Effector memory CD8-positive, alpha-beta T cell (primary cell): ENCODE results near the gene MRPS31.
A peak's percentile ranks its signal among the peaks of the same experiment; 100 is the strongest.
"Not testable (repeated sequence)": the region's sequence is repeated elsewhere in the genome, so short reads cannot be mapped to it uniquely, and the experiment has no call there.

ENCODE experiments used
- ATAC-seq: fragments of 150-1000 bp; cut with Tn5 transposase; replicated peaks from 2 replicates; pipeline ENCODE4 v1.10.0; 2021; ENCODE audit warnings: mild to moderate bottlenecking, moderate library complexity
- DNase-seq, 3 experiments: peaks; one replicate each; pipeline ENCODE4 v3.0.0; 2021
- H3K27ac Mint-ChIP-seq, 2 donors: one replicate each; pipeline ENCODE4 v1.8.0; 2022; ENCODE audit warnings: mild to moderate bottlenecking in 2 of 2, mixed read lengths in 2 of 2, moderate library complexity in 2 of 2
- H3K27me3 Mint-ChIP-seq, 2 donors: one replicate each; pipeline ENCODE4 v1.8.0; 2022; ENCODE audit warnings: mixed read lengths in 2 of 2
- H3K36me3 Mint-ChIP-seq: one replicate; pipeline ENCODE4 v1.8.0; 2022; ENCODE audit warnings: mild to moderate bottlenecking, moderate library complexity, mixed read lengths; ENCODE audit not compliant: insufficient read depth
- H3K4me1 Mint-ChIP-seq, 2 donors: one replicate each; pipeline ENCODE4 v1.8.0; 2022; ENCODE audit warnings: low read depth in 2 of 2, mixed read lengths in 2 of 2
- H3K4me3 Mint-ChIP-seq, 2 donors: one replicate each; pipeline ENCODE4 v1.8.0; 2022; ENCODE audit warnings: mild to moderate bottlenecking in 2 of 2, mixed read lengths in 2 of 2, moderate library complexity in 2 of 2
- H3K9me3 Mint-ChIP-seq, 2 donors: one replicate each; pipeline ENCODE4 v1.8.0; 2022; ENCODE audit warnings: mixed read lengths in 2 of 2

MRPS31 gene

GRCh38 chr13:40799508-40799907 lies 28.5 kb upstream of the MRPS31 start:
- ATAC-seq (no peak), DNase-seq (no peak)
- no peak overlapping the region for H3K4me3 Mint-ChIP-seq
- H3K4me1 Mint-ChIP-seq, result peaks cover 0 to 6% of the 10 kb centered on the region in 2 donors
- H3K36me3 Mint-ChIP-seq, result peaks cover 18% of the 10 kb centered on the region
- H3K27me3 Mint-ChIP-seq, result no peaks in the 10 kb centered on the region
- H3K9me3 Mint-ChIP-seq, result no peaks in the 10 kb centered on the region
- no peak overlapping the region for H3K27ac Mint-ChIP-seq

DNA sequence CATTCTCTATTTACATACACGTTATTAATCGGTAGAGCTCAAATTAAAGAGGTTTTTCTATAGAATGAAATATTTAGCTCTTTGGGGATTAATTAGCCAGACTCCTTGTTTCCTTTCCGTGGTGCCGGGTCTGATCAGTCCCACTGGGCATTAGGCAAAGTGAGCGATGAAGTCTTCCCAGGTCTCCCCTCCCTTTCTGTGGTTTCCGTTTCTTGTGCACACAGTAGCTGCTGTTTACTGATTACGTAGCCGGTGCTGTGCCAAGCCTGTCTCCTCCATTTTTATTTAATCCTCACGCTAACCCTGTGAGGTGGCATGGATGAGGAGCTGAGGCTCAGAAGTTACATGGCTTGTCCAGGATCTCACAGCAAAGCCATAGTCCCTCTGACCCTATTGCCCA lies 27.4 kb upstream of the MRPS31 start:
- H3K4me1 Mint-ChIP-seq, result peaks cover 0 to 6% of the 10 kb centered on the region in 2 donors
- no peaks in the 10 kb centered on the region for H3K27me3 Mint-ChIP-seq
- ATAC-seq, result peak; percentile 68
- no peaks in the 10 kb centered on the region for H3K9me3 Mint-ChIP-seq
- no peak for DNase-seq
- peaks cover 22% of the 10 kb centered on the region for H3K36me3 Mint-ChIP-seq
- peak overlapping the region; percentile 15 to 45 for H3K4me3 Mint-ChIP-seq
- H3K27ac Mint-ChIP-seq, result peak overlapping the region; percentile 60 to 76

- H3K36me3 Mint-ChIP-seq, result peaks cover 16% of the 10 kb centered on the region
- no peak for DNase-seq
- H3K27me3 Mint-ChIP-seq, result no peaks in the 10 kb centered on the region
- H3K4me1 Mint-ChIP-seq, result peaks cover 3 to 10% of the 10 kb centered on the region in 2 donors
- peak overlapping the region in 1 of 2 donors; percentile 65 for H3K27ac Mint-ChIP-seq
- H3K9me3 Mint-ChIP-seq, result no peaks in the 10 kb centered on the region
- no peak overlapping the region for H3K4me3 Mint-ChIP-seq
- no peak for ATAC-seq
Observed at GRCh38 chr13:40796649-40797048, 25.7 kb upstream of the MRPS31 start.

DNA sequence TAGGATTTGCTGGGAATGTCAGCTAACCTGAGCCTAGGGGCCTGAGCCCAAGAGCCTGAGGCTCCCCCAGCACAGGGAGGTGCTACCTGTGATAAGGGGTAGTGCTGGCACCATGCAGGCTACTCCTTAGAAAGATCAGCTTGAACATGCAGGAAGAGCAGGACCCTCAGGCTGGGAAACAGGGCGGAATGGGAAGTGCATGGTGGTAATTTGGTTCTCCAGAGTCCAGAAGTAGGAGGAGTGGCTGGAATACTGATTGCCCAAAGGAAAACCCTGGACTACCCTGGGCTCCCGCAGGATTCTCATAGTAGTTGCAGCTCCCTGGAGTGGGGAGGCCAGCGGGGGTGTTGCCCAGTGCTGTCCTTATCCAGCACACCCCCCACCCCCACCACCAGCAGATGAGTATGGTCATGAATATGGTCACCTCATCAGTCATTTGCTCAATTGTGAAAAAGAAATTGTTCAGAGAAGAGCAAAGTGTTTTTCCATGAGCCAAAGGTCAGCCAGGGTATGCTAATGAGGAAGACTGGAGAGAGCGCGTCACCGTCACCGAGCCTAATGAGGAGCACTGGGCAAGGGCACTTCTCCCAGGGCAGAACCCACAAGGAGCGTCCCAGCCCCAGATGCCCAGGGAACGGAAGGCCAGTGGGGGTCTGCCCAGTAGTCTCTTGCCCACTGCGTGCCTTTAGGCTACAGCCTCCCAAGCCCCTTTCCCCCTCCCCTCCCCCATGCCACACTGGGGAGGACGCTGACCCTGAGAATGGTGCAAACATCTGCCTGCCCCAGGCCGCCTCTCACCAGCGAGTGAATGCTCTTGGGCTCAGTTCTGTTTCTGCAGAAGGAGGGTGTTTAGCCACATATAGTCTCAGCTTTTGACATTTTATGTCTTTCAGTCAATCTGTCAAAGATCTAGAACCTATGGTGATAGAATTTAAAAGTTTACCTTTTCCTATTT lies 23.7 kb upstream of the MRPS31 start:
- DNase-seq (no peak), ATAC-seq (no peak)
- Mint-ChIP-seq H3K27ac (peak overlapping the region in 1 of 2 donors; percentile 38), H3K4me3 (no peak overlapping the region), H3K27me3 (no peaks in the 10 kb centered on the region), H3K4me1 (peaks cover 3 to 9% of the 10 kb centered on the region in 2 donors), H3K36me3 (peaks cover 12% of the 10 kb centered on the region), H3K9me3 (no peaks in the 10 kb centered on the region)

GRCh38 chr13:40793339-40793738 lies 22.3 kb upstream of the MRPS31 start:
- Mint-ChIP-seq H3K9me3 (no peaks in the 10 kb centered on the region), H3K27me3 (no peaks in the 10 kb centered on the region), H3K27ac (no peak overlapping the region), H3K4me3 (no peak overlapping the region), H3K4me1 (peaks cover 3 to 6% of the 10 kb centered on the region in 2 donors), H3K36me3 (peaks cover 6% of the 10 kb centered on the region)
- no peak for DNase-seq
- no peak for ATAC-seq

GRCh38 chr13:40792284-40793051 lies 21.5 kb upstream of the MRPS31 start:
- ATAC-seq (no peak), DNase-seq (no peak)
- H3K9me3 Mint-ChIP-seq, result no peaks in the 10 kb centered on the region
- no peaks in the 10 kb centered on the region for H3K27me3 Mint-ChIP-seq
- peaks cover 6% of the 10 kb centered on the region for H3K36me3 Mint-ChIP-seq
- H3K4me1 Mint-ChIP-seq, result peaks cover 3 to 6% of the 10 kb centered on the region in 2 donors
- H3K27ac Mint-ChIP-seq, result peak overlapping the region in 1 of 2 donors; percentile 69
- H3K4me3 Mint-ChIP-seq, result no peak overlapping the region

- ATAC-seq (no peak), DNase-seq (no peak)
- Mint-ChIP-seq H3K36me3 (peaks cover 4% of the 10 kb centered on the region), H3K27ac (peak overlapping the region in 1 of 2 donors; percentile 41), H3K9me3 (no peaks in the 10 kb centered on the region), H3K4me1 (peaks cover 3 to 6% of the 10 kb centered on the region in 2 donors), H3K4me3 (peak overlapping the region; percentile 63 to 64), H3K27me3 (no peaks in the 10 kb centered on the region)
Observed at GRCh38 chr13:40790154-40790616, 19.2 kb upstream of the MRPS31 start.

DNA sequence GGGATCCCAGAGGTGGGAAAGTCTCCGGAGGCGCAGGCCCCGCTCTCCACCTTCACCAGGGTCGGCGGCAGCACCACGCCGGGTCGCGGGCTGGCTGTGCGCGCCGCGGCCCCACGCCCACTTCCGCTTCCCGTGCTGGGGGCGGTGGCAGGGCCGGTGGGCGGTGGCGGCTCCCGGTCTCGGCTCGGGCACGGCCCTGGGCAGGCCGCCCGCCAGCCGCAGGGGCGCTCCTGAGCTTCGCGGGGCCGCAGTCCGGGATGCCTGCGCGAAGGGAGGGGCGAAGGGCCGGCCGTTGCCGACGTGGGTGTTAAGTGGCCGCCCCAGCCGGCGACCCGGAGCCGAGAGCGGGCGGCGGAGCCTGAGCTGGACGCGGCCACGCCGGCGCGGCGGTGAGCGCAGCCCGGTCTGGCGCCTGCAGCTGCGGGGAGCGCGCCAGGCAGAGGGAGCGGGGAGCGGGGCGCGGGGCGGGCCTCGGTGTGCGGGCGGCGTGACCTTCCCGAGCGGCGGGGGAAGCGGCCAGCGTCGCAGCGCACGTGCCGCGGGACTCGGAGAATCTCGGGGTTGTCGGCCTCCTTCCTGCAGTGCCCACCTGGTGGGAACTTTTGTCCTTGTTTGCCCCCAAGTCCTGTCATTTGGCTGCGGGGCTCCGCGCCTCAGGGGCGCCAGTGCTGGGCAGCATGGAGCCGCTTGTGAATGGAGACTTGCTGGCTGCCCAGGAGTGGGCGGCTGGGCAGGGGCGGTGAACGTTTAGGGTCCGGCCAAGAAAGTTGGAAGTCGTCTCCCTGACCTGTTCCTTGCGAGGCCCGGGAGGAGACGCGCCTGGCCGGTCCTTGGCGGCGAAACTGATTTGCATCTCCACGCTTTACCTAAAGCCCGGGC lies 18.5 kb upstream of the MRPS31 start, which contains the start of gene SLC25A15:
TSS of gene SLC25A15 (plus strand) at position 337 of the 879 bp plus-strand sequence. CDS start 3,616 bp downstream, outside the sequence.
- peak within 1 kb of the TSS; percentile 63 to 72 for H3K4me3 Mint-ChIP-seq
- no peaks in the 10 kb centered on the region for H3K9me3 Mint-ChIP-seq
- H3K27ac Mint-ChIP-seq, result peak within 1 kb of the TSS; percentile 62 to 64
- peak; percentile 63 to 70 (median 66) for DNase-seq
- H3K36me3 Mint-ChIP-seq, result peaks cover 4% of the 10 kb centered on the region
- ATAC-seq, result peak; percentile 91
- no peaks in the 10 kb centered on the region for H3K27me3 Mint-ChIP-seq
- H3K4me1 Mint-ChIP-seq, result peaks cover 3 to 6% of the 10 kb centered on the region in 2 donors

- H3K27me3 Mint-ChIP-seq, H3K4me1 Mint-ChIP-seq, H3K9me3 Mint-ChIP-seq, DNase-seq, ATAC-seq, H3K36me3 Mint-ChIP-seq: not testable (repeated sequence)
- H3K27ac Mint-ChIP-seq, result peak overlapping the region; percentile 62 to 64
- peak overlapping the region; percentile 63 to 72 for H3K4me3 Mint-ChIP-seq
Observed at GRCh38 chr13:40788540-40789274, 17.7 kb upstream of the MRPS31 start.

DNA sequence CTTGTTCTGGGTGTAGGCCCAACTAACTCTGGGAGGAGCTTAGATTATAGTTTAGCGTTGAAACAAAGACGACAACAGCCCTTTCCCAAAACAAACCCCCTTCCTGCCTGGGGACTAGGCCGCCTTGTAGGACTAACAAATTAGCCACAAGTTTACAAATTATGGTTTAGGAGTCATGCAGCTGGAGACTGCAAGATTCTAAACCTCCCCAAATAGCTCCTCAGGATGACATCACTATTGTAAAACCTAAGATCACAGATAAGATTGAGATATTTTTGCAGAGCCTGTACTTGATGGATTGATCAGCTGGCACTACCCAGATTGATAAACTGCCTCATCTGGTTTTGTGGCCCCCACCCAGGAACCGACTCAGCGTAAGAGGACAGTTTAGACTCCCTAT lies 16.1 kb upstream of the MRPS31 start:
- no peaks in the 10 kb centered on the region for H3K9me3 Mint-ChIP-seq
- ATAC-seq, result no peak
- H3K4me1 Mint-ChIP-seq, result peaks cover 3 to 4% of the 10 kb centered on the region in 2 donors
- H3K4me3 Mint-ChIP-seq, result no peak overlapping the region
- no peaks in the 10 kb centered on the region for H3K36me3 Mint-ChIP-seq
- H3K27me3 Mint-ChIP-seq, result no peaks in the 10 kb centered on the region
- DNase-seq, result no peak
- H3K27ac Mint-ChIP-seq, result no peak overlapping the region

GRCh38 chr13:40786568-40786996 lies 15.6 kb upstream of the MRPS31 start:
- ATAC-seq (no peak), DNase-seq (no peak)
- H3K36me3 Mint-ChIP-seq, result no peaks in the 10 kb centered on the region
- no peak overlapping the region for H3K4me3 Mint-ChIP-seq
- no peaks in the 10 kb centered on the region for H3K27me3 Mint-ChIP-seq
- peaks cover 0 to 3% of the 10 kb centered on the region in 2 donors for H3K4me1 Mint-ChIP-seq
- H3K9me3 Mint-ChIP-seq, result no peaks in the 10 kb centered on the region
- no peak overlapping the region for H3K27ac Mint-ChIP-seq

DNA sequence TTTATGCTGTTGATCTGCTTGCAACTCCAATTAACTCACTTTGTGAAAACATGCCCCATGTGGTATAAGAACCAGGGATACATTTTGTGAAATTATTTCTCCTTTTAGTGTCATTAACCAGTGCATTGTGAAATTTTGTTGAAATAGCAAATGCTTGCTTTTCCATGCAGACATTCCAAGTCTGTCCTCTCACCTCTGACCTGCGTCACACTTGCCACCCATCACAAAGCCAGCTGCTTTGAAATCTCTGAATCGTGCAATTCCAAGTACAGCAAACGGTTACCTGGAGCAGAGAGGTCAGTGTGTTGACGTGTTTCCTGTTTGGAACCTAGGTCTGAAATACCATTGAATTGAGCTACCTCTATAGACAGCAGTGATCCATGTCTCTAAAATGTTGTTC lies 13.6 kb upstream of the MRPS31 start:
- DNase-seq (no peak), ATAC-seq (no peak)
- H3K9me3 Mint-ChIP-seq, result no peaks in the 10 kb centered on the region
- no peaks in the 10 kb centered on the region for H3K36me3 Mint-ChIP-seq
- no peaks in the 10 kb centered on the region for H3K27me3 Mint-ChIP-seq
- no peaks in the 10 kb centered on the region for H3K4me1 Mint-ChIP-seq
- H3K27ac Mint-ChIP-seq, result no peak overlapping the region
- no peak overlapping the region for H3K4me3 Mint-ChIP-seq
